BE2C (cell line): Measurements from ENCODE around the gene CYB5B.

Source experiments
- DNase-seq: peaks from one replicate; pipeline ENCODE4 v3.0.0-alpha.2; 2020
- H3K27me3 ChIP-seq: fragments of 250-450 bp; sonication (Bioruptor Pico); 2 replicates; pipeline ENCODE4 v1.5.1; 2020; ENCODE audit warnings: mild to moderate bottlenecking
- H3K36me3 ChIP-seq: fragments of 250-450 bp; sonication (Bioruptor Pico); 2 replicates; pipeline ENCODE4 v1.5.1; 2020; ENCODE audit warnings: mild to moderate bottlenecking
- H3K4me1 ChIP-seq: fragments of 250-450 bp; sonication (Bioruptor Pico); 2 replicates; pipeline ENCODE4 v1.5.1; 2020
- H3K4me3 ChIP-seq: 2 replicates; pipeline ENCODE4 v1.5.1; 2011; ENCODE audit warnings: low read depth, low read length
- H3K9me3 ChIP-seq: fragments of 250-450 bp; sonication (Bioruptor Pico); 2 replicates; pipeline ENCODE4 v1.5.1; 2020
- TF ChIP-seq, protein P1 (sequence below): IDR thresholded peaks from 2 replicates; pipeline ENCODE4 v1.5.1; 2012; ENCODE audit warnings: mild to moderate bottlenecking, low read depth, low read length

CYB5B gene

DNA sequence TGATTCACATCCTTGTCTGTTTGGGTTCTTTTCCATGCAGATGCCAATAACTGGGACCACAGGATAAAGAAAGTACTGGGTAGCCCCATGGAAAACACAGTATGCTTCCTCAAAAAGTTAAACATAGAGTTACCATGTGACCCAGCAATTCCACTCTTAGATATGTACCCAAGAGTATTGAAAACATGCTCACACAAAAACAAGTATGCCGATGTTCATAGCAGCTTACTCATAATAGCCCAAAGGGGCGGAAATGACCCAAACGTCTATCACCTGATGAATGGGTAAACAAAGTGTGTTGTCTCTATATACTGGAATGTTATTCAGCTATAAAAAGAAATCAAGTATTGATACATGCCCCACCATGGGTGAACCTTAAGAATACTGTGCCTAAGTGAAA is 55.4 kb downstream of the CYB5B start:
- no peaks in the 10 kb centered on the region for H3K36me3 ChIP-seq
- DNase-seq, result no peak
- H3K9me3 ChIP-seq, result no peaks in the 10 kb centered on the region
- TF ChIP-seq, protein P1, sequence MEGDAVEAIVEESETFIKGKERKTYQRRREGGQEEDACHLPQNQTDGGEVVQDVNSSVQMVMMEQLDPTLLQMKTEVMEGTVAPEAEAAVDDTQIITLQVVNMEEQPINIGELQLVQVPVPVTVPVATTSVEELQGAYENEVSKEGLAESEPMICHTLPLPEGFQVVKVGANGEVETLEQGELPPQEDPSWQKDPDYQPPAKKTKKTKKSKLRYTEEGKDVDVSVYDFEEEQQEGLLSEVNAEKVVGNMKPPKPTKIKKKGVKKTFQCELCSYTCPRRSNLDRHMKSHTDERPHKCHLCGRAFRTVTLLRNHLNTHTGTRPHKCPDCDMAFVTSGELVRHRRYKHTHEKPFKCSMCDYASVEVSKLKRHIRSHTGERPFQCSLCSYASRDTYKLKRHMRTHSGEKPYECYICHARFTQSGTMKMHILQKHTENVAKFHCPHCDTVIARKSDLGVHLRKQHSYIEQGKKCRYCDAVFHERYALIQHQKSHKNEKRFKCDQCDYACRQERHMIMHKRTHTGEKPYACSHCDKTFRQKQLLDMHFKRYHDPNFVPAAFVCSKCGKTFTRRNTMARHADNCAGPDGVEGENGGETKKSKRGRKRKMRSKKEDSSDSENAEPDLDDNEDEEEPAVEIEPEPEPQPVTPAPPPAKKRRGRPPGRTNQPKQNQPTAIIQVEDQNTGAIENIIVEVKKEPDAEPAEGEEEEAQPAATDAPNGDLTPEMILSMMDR, result no peak
- peaks cover 23% of the 10 kb centered on the region for H3K4me1 ChIP-seq
- H3K4me3 ChIP-seq, result no peak overlapping the region
- no peaks in the 10 kb centered on the region for H3K27me3 ChIP-seq

DNA sequence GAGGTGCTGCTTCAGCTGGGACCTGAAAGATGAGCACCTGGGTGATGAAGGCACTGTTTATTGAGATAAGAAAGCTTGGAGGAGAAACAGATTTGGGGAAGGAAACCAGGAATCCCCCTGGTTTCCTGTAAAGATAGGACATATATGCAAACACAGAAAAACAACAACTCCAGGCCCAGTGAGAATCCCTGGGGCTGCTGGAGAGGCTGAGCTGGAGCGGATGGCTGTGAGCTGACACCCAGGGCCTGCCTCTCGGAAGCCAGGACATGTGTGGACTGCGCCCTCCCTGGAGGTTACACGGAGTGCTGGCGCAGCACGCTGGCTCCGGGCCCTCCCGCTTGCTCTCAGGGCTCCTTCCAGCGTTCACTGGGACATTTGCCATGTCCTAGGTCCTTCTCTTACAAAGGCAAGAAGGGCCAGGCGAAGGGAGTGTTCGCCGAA is 57.5 kb downstream of the CYB5B start:
- peak overlapping the region; percentile 41 for H3K4me3 ChIP-seq
- no peaks in the 10 kb centered on the region for H3K27me3 ChIP-seq
- peaks cover 18% of the 10 kb centered on the region for H3K4me1 ChIP-seq
- DNase-seq, result peak; percentile 88
- H3K36me3 ChIP-seq, result no peaks in the 10 kb centered on the region
- no peaks in the 10 kb centered on the region for H3K9me3 ChIP-seq
- TF ChIP-seq, protein P1, result peak; percentile 26; the same call in 1 of the 2 replicates

DNA sequence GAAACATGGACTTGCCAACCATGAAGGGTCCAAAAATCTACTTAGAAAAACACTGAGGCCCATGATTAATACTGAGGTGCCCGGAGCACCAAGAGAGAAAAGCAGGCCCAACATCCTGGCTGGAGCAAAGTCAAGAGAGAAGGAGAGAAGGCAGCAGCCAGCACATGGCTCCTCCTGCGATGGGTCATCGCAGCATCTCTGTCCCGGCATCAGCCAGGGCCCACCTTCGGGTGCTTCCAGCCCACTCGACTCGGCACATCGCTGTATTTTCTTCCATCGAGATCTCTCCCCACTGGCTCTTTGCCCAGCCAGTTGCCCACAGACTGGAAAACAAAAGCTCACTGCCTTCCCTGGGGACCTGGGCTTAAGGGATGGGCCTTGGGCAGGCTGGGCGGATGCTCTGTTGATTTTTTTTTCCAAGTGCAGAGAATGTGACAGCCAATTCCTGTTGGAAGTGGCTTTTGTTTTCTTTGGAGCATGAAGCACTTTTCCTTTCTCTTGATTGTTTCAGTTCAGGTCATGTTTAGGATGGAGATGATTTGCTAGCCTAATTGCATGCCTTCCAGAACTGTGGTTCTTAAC is 58.1 kb downstream of the CYB5B start:
- H3K9me3 ChIP-seq, result no peaks in the 10 kb centered on the region
- no peaks in the 10 kb centered on the region for H3K36me3 ChIP-seq
- DNase-seq, result peak; percentile 95
- peak overlapping the region; percentile 41 for H3K4me3 ChIP-seq
- peaks cover 12% of the 10 kb centered on the region for H3K4me1 ChIP-seq
- TF ChIP-seq, protein P1, result no peak
- no peaks in the 10 kb centered on the region for H3K27me3 ChIP-seq

DNA sequence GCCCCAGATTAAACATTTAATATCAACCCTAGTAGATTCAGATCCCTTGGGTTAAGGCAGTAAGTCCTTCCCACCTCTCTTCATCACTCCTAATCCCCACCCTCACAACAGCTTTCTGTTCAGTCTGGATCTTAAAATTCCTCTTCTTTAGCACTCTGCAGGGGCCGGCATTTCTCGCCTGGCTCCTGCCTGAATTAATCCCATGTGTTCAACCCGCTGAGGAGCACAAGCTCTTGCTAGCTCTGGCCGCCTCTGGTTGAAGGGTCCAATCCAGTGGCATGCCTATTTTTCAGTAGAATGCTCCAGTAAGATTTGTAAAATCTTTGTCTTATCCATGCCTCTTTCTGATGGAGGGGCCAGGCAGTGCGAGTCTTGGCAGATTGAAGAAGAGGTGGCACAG is 59.2 kb downstream of the CYB5B start:
- no peak for DNase-seq
- TF ChIP-seq, protein P1, result no peak
- Histone ChIP-seq H3K4me1 (peaks cover 11% of the 10 kb centered on the region), H3K27me3 (no peaks in the 10 kb centered on the region), H3K36me3 (no peaks in the 10 kb centered on the region), H3K9me3 (no peaks in the 10 kb centered on the region), H3K4me3 (no peak overlapping the region)

DNA sequence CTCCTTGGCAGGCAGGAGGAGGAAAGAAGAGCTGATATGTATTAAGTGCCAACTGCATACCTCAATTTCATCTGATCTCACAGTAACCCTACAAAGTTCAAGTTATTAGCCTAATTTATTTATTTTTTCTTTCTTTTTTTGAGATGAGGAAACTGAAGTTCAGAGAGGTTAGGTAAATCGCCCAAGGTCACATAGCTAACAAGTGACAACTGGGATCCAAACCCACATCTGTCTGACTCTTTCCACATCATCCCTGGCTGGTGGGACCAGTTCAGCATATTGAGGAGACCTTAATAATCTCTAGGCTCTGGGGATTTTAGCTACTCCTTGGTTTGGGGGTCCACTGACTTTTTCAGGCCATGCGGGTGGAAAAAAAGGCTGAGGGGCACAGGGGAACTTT is 60.9 kb downstream of the CYB5B start:
- Histone ChIP-seq H3K4me1 (peaks cover 11% of the 10 kb centered on the region), H3K9me3 (no peaks in the 10 kb centered on the region), H3K27me3 (no peaks in the 10 kb centered on the region), H3K4me3 (no peak overlapping the region), H3K36me3 (no peaks in the 10 kb centered on the region)
- TF ChIP-seq, protein P1, result no peak
- no peak for DNase-seq

DNA sequence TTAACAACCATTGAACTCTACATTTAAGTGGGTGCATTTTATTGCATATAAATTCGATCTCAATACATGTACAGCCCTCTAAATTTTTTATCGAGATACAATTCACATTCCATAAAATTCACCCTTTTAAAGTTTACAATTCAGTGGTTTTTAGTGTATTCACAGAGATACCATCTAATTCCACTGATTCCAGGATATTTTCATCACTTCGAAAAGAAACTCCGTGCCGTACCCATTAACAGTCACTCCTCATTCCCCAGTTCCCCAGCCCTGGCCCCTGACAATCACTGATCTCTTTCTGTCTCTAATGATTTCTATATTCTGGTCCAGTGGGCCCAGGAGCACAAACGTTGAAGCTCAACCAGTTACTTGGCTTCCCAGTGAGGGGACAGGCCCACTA is 61.4 kb downstream of the CYB5B start:
- Histone ChIP-seq H3K9me3 (no peaks in the 10 kb centered on the region), H3K4me3 (no peak overlapping the region), H3K27me3 (no peaks in the 10 kb centered on the region), H3K36me3 (no peaks in the 10 kb centered on the region), H3K4me1 (peaks cover 11% of the 10 kb centered on the region)
- no peak for DNase-seq
- TF ChIP-seq, protein P1, result no peak
